ENCODE measurements around the gene APEX2. TPM values are rescaled to one million over a fixed set of nuclear protein-coding genes. Genes with fewer than 3 reads are reported as not detected.

Gene APEX2
- polyA plus RNA-seq, 2 of the 4 experiments (the other 2 are of a cell fraction), result 29.1 to 37.3 TPM

DNA sequence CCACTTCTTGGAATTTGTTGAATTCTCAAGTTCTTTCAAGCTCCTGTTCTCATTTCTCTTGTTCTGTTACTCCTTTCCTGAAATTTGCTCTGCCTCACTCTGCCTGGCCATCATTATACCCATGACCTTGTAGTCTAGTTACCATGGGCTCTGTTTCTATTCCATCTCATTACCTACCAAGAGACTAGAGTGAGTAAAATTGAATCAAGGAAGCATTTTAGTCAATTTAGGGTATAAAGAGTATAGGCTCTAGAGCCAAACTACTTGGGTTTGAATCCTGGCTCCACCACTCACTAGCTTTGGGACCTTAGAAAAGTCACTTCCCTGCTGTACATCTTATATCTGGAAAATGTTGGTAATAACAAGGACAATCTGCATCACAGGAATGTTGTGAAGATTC is 28.4 kb downstream of the APEX2 start:
- Histone ChIP-seq H3K9me3 (no peaks in the 10 kb centered on the region), H3K27ac (no peak overlapping the region), H3K4me1 (no peaks in the 10 kb centered on the region), H3K4me3 (no peak overlapping the region), H3K4me2 (no peak overlapping the region)
- ChIA-PET POLR2A (no interaction called here), CTCF (no interaction called here)
- TF ChIP-seq NR3C1 (IDR thresholded peaks at IDR 0.05) (no peak), PHF8 (IDR thresholded peaks at IDR 0.05; ENCODE audit: borderline replicate concordance, low read depth) (no peak)
- ATAC-seq (no peak), FAIRE-seq (no peak), DNase-seq (ENCODE audit: low read depth in 1 of 2, low spot score in 1 of 2) (no peak)

DNA sequence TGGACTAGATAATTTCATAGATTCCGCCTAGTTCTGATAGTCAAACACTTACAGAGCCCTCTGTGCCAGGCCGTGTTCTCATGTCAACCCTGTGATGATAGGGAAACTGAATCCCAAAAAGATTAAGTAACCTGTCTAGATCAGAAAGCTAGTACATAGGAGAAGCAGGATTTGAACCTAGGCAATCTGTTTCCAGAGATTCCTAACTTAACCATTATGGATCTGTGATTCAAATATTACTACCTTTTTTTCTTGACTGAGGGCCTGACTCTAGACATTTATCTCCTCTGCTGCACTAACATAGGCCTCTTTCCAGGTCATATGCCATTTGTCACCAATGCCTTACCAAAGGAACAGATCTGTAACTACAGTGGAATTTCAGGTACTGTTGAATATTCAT is 29.1 kb downstream of the APEX2 start:
- no peak overlapping the region for H3K4me2 ChIP-seq
- ChIA-PET CTCF (no interaction called here), POLR2A (no interaction called here)
- H3K4me1 ChIP-seq, result no peaks in the 10 kb centered on the region
- no peak for ATAC-seq
- DNase-seq (ENCODE audit: low read depth in 1 of 2, low spot score in 1 of 2), result no peak
- no peak for FAIRE-seq
- no peak for TF ChIP-seq BHLHE40 (IDR thresholded peaks at IDR 0.05; ENCODE audit: low read depth, low read length)
- no peak for TF ChIP-seq ZSCAN20 (CRISPR knock-in tag; IDR thresholded peaks at IDR 0.05)
- TF ChIP-seq ATOH8 (CRISPR knock-in tag; IDR thresholded peaks at IDR 0.05; ENCODE audit: low read depth), result no peak
- TF ChIP-seq, protein P1, sequence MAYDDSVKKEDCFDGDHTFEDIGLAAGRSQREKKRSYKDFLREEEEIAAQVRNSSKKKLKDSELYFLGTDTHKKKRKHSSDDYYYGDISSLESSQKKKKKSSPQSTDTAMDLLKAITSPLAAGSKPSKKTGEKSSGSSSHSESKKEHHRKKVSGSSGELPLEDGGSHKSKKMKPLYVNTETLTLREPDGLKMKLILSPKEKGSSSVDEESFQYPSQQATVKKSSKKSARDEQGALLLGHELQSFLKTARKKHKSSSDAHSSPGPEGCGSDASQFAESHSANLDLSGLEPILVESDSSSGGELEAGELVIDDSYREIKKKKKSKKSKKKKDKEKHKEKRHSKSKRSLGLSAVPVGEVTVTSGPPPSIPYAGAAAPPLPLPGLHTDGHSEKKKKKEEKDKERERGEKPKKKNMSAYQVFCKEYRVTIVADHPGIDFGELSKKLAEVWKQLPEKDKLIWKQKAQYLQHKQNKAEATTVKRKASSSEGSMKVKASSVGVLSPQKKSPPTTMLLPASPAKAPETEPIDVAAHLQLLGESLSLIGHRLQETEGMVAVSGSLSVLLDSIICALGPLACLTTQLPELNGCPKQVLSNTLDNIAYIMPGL (CRISPR knock-in tag; IDR thresholded peaks at IDR 0.05; ENCODE audit: borderline replicate concordance), result no peak
- no peak for TF ChIP-seq SMC3 (IDR thresholded peaks at IDR 0.05)
- TF ChIP-seq CBX2 (IDR thresholded peaks at IDR 0.05; ENCODE audit: borderline replicate concordance, low read depth), result no peak
- no peak for TF ChIP-seq RNF2 (IDR thresholded peaks at IDR 0.05; ENCODE audit: borderline replicate concordance, low read depth)
- TF ChIP-seq SREBF2 (IDR thresholded peaks at IDR 0.05), result no peak
- no peak for TF ChIP-seq RARB (CRISPR knock-in tag; IDR thresholded peaks at IDR 0.05)
- TF ChIP-seq ZNF302 (CRISPR knock-in tag; IDR thresholded peaks at IDR 0.05), result no peak
- TF ChIP-seq, protein P2, sequence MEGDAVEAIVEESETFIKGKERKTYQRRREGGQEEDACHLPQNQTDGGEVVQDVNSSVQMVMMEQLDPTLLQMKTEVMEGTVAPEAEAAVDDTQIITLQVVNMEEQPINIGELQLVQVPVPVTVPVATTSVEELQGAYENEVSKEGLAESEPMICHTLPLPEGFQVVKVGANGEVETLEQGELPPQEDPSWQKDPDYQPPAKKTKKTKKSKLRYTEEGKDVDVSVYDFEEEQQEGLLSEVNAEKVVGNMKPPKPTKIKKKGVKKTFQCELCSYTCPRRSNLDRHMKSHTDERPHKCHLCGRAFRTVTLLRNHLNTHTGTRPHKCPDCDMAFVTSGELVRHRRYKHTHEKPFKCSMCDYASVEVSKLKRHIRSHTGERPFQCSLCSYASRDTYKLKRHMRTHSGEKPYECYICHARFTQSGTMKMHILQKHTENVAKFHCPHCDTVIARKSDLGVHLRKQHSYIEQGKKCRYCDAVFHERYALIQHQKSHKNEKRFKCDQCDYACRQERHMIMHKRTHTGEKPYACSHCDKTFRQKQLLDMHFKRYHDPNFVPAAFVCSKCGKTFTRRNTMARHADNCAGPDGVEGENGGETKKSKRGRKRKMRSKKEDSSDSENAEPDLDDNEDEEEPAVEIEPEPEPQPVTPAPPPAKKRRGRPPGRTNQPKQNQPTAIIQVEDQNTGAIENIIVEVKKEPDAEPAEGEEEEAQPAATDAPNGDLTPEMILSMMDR (IDR thresholded peaks at IDR 0.05), result no peak
- no peak for TF ChIP-seq EHMT2 (IDR thresholded peaks at IDR 0.05; ENCODE audit: low read depth)
- TF ChIP-seq MAZ (IDR thresholded peaks at IDR 0.05; ENCODE audit: borderline replicate concordance, low read depth, low read length), result no peak
- TF ChIP-seq FOXS1 (CRISPR knock-in tag; IDR thresholded peaks at IDR 0.05), result no peak
- no peak for TF ChIP-seq MAFK (IDR thresholded peaks at IDR 0.05; ENCODE audit: partially characterized antibody)
- TF ChIP-seq HOXB5 (CRISPR knock-in tag; IDR thresholded peaks at IDR 0.05), result no peak
- TF ChIP-seq, protein P3, sequence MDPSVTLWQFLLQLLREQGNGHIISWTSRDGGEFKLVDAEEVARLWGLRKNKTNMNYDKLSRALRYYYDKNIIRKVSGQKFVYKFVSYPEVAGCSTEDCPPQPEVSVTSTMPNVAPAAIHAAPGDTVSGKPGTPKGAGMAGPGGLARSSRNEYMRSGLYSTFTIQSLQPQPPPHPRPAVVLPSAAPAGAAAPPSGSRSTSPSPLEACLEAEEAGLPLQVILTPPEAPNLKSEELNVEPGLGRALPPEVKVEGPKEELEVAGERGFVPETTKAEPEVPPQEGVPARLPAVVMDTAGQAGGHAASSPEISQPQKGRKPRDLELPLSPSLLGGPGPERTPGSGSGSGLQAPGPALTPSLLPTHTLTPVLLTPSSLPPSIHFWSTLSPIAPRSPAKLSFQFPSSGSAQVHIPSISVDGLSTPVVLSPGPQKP (IDR thresholded peaks at IDR 0.05; ENCODE audit: low read depth, low read length), result no peak
- 11% methylated on average over 2 of the region's 2 CpGs for WGBS (ENCODE audit: missing lambda C conversion rate)
- H3K9me3 ChIP-seq, result no peaks in the 10 kb centered on the region
- no peak overlapping the region for H3K27ac ChIP-seq
- no peak overlapping the region for H3K4me3 ChIP-seq
